ENCODE measurements around the gene GLI2. TPM values are rescaled to one million over a fixed set of nuclear protein-coding genes. Genes with fewer than 3 reads are reported as not detected.

GLI2 gene
- total RNA-seq, 1 experiment from 2014 or later: 6.2 TPM

DNA sequence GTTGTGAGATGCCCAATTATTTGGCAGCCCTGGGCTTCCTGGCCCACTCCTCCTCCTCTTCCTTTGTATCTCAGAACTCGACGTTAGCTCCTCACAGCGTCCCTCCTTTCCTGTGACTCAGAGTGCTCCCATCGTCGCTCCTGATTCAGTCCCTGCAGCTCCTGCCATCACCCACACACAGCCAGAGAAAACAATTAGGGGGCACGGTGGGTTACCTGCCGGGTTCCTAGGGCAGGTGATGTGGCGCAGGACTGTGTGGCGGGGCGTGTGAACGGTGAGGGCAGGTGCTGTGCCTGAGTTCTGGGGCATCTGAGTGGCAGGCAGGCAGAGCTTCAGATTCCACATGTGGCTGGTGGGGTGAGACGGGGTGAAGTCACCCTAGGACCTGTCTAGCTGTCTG, 42.6 kb downstream of the GLI2 start:
- ATAC-seq (no peak), DNase-seq (ENCODE audit: low read depth, low spot score) (no peak)
- H3K36me3 ChIP-seq (ENCODE audit: control insufficient read depth, insufficient read depth, low read length): no peaks in the 10 kb centered on the region
- H3K4me1 ChIP-seq (ENCODE audit: control insufficient read depth, insufficient read depth, low read length): peaks cover 12% of the 10 kb centered on the region
- ChIA-PET POLR2A (no interaction called here), CTCF (no interaction called here)
- H3K4me3 ChIP-seq (ENCODE audit: low read depth in 2 of 2, low read length in 2 of 2): no peak overlapping the region
- no TSS peak for BruUV-seq (replicated peaks)
- intact Hi-C loops (cut with micrococcal nuclease; ENCODE audit: unreplicated experiment): no loop called here
- no peaks in the 10 kb centered on the region for H3K27me3 ChIP-seq (ENCODE audit: control insufficient read depth, insufficient read depth, low read length)
- no peaks in the 10 kb centered on the region for H3K9me3 ChIP-seq (ENCODE audit: control insufficient read depth, insufficient read depth, low read depth, low read length)
- H3K27ac ChIP-seq (ENCODE audit: low read length): no peak overlapping the region
- TF ChIP-seq POLR2AphosphoS5 (IDR thresholded peaks at IDR 0.05; ENCODE audit: low read depth, low read length) (no peak), REST (IDR thresholded peaks at IDR 0.05; ENCODE audit: insufficient read depth in 1 of 2, low read depth in 2 of 2, low read length in 1 of 2) (no peak), TCF7L2 (IDR thresholded peaks at IDR 0.05; ENCODE audit: low read depth, low read length) (no peak), SIN3A (IDR thresholded peaks at IDR 0.05; ENCODE audit: borderline replicate concordance, insufficient read depth, low read depth, low read length) (no peak)
- TF ChIP-seq, protein P1, sequence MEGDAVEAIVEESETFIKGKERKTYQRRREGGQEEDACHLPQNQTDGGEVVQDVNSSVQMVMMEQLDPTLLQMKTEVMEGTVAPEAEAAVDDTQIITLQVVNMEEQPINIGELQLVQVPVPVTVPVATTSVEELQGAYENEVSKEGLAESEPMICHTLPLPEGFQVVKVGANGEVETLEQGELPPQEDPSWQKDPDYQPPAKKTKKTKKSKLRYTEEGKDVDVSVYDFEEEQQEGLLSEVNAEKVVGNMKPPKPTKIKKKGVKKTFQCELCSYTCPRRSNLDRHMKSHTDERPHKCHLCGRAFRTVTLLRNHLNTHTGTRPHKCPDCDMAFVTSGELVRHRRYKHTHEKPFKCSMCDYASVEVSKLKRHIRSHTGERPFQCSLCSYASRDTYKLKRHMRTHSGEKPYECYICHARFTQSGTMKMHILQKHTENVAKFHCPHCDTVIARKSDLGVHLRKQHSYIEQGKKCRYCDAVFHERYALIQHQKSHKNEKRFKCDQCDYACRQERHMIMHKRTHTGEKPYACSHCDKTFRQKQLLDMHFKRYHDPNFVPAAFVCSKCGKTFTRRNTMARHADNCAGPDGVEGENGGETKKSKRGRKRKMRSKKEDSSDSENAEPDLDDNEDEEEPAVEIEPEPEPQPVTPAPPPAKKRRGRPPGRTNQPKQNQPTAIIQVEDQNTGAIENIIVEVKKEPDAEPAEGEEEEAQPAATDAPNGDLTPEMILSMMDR (IDR thresholded peaks at IDR 0.05): no peak
- in situ Hi-C loops (cut with HindIII; ENCODE audit: low pct_unique_long_range_greater_than_20kb, low sequenced_read_pairs): no loop called here

DNA sequence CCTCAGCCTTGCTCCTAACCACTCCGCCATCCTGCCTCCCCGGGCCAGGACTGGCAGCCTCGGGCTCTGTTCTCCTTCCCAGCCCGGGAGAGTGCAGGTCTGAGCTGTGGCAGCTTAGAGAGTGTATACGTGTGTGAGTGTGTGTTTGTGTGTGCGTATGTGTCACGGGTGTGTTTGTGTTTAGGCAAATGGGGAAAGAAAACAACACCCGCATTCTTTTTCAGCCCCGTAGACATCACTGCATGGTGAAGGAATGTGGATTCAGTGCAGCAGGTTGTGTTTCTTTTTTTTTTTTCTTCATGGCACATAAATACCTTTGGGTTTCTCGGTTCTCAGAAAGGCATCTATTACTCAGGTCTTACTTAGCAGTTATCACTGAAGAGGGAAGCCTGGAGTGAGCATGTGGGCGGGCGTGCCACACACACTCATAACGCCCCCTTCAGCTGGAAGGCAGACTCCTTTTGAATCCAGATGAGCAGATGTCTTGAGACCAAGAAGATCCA, 44.2 kb downstream of the GLI2 start:
- Histone ChIP-seq H3K9me3 (ENCODE audit: control insufficient read depth, insufficient read depth, low read depth, low read length) (no peaks in the 10 kb centered on the region), H3K4me1 (ENCODE audit: control insufficient read depth, insufficient read depth, low read length) (peaks cover 12% of the 10 kb centered on the region), H3K27me3 (ENCODE audit: control insufficient read depth, insufficient read depth, low read length) (no peaks in the 10 kb centered on the region), H3K4me3 (ENCODE audit: low read depth in 2 of 2, low read length in 2 of 2) (no peak overlapping the region), H3K27ac (ENCODE audit: low read length) (no peak overlapping the region), H3K36me3 (ENCODE audit: control insufficient read depth, insufficient read depth, low read length) (no peaks in the 10 kb centered on the region)
- no peak for TF ChIP-seq POLR2AphosphoS5 (IDR thresholded peaks at IDR 0.05; ENCODE audit: low read depth, low read length)
- TF ChIP-seq SIN3A (IDR thresholded peaks at IDR 0.05; ENCODE audit: borderline replicate concordance, insufficient read depth, low read depth, low read length): no peak
- TF ChIP-seq REST (IDR thresholded peaks at IDR 0.05; ENCODE audit: insufficient read depth in 1 of 2, low read depth in 2 of 2, low read length in 1 of 2): no peak
- BruUV-seq (replicated peaks): no TSS peak
- intact Hi-C loops (cut with micrococcal nuclease; ENCODE audit: unreplicated experiment) (no loop called here), in situ Hi-C loops (cut with HindIII; ENCODE audit: low pct_unique_long_range_greater_than_20kb, low sequenced_read_pairs) (no loop called here)
- POLR2A ChIA-PET: interaction anchor here (0.7 kb wide), 1 partner anchor 38 kb away, joined by 4 read pairs; no protein-coding TSS in a partner anchor
- CTCF ChIA-PET: no interaction called here
- ATAC-seq: peak; percentile 18; the same call in 1 of the 2 replicates
- no peak for DNase-seq (ENCODE audit: low read depth, low spot score)
